Esophagus muscularis mucosa (tissue), 4 donors: Measurements from ENCODE around the gene GRM4. TPM values are rescaled to one million over a fixed set of nuclear protein-coding genes. Genes with fewer than 3 reads are reported as not detected.

ENCODE experiments used
- DNase-seq: peaks from one replicate; pipeline ENCODE4 v3.0.0-alpha.2; 2017; ENCODE audit errors: extremely low spot score
- H3K27ac ChIP-seq, 4 donors: fragments of 200-600 bp; sonication (generic); replicated peaks in 1 of 4; 1 replicate in 3 of 4; 2 replicates in 1 of 4; pipeline ENCODE4 v1.5.1; 2016 to 2019; ENCODE audit warnings: mild to moderate bottlenecking in 1 of 4
- H3K27me3 ChIP-seq, 4 donors: fragments of 200-600 bp; sonication (generic); one replicate each; pipeline versions ENCODE4 v1.5.1 to v1.6.0; 2016 to 2019
- H3K36me3 ChIP-seq, 4 donors: fragments of 200-600 bp; sonication (generic); one replicate each; pipeline ENCODE4 v1.5.1; 2016 to 2019
- H3K4me1 ChIP-seq, 4 donors: fragments of 200-600 bp; sonication (generic); one replicate each; pipeline ENCODE4 v1.5.1; 2016 to 2019
- H3K4me3 ChIP-seq, 4 donors: fragments of 200-600 bp; sonication (generic); 1 replicate in 2 of 4; 2 replicates in 2 of 4; pipeline ENCODE4 v1.5.1; 2016 to 2019; ENCODE audit warnings: mild to moderate bottlenecking in 4 of 4, moderate library complexity in 1 of 4
- H3K9me3 ChIP-seq, 4 donors: fragments of 200-600 bp; sonication (generic); 1 replicate in 3 of 4; 2 replicates in 1 of 4; pipeline ENCODE4 v1.5.1; 2016 to 2019
- CTCF ChIP-seq, 3 experiments: fragments of 200-600 bp in 2 of 3; fragments of 450-650 bp in 1 of 3; sonication (generic) in 2 of 3; IDR thresholded peaks; one replicate each; pipeline ENCODE4 v1.5.1; 2017 to 2019; ENCODE audit warnings: antibody characterized with exemption in 3 of 3, mild to moderate bottlenecking in 2 of 3, moderate library complexity in 1 of 3
- EP300 ChIP-seq: sonication (generic); formaldehyde crosslinking; IDR thresholded peaks from one replicate; pipeline ENCODE4 v1.6.1; 2017; ENCODE audit warnings: antibody characterized with exemption
- POLR2A ChIP-seq: fragments of 450-650 bp; IDR thresholded peaks from one replicate; pipeline ENCODE4 v1.6.1; 2017; ENCODE audit warnings: antibody characterized with exemption, moderate library complexity, mild to moderate bottlenecking, low read depth
- POLR2AphosphoS5 ChIP-seq, 2 donors: sonication (generic); formaldehyde crosslinking; IDR thresholded peaks; one replicate each; pipeline ENCODE4 v1.6.1; 2017; ENCODE audit warnings: antibody characterized with exemption in 2 of 2
- WGBS: methylation state at CpG from one replicate; pipeline ENCODE4 v1.1.5; 2018; 5-methylcytosine and 5-hydroxymethylcytosine counted together
- intact Hi-C: fragments of 100-400 bp; cut with DNase I; formaldehyde crosslinking; loops from one replicate; pipeline ENCODE4 v1.15.1; 2023
- total RNA-seq, 4 donors: library from RNA; depleted of rRNA; stranded (reverse); fragments of >200 nt; gene quantifications; one replicate each; pipeline versions ENCODE4 v1.1.0 to v1.2.1, GENCODE V29; 2016

The GRM4 gene
- total RNA-seq, 4 donors from 2014 or later = not detected

GRCh38 chr6:34022250-34022872 lies 123.5 kb downstream of the GRM4 start:
- TF ChIP-seq POLR2AphosphoS5 (IDR thresholded peaks at IDR 0.05) (no peak), POLR2A (no peak), CTCF (IDR thresholded peaks at IDR 0.05) (no peak), EP300 (no peak)
- intact Hi-C loops = no loop called here
- no peak overlapping the region for H3K27ac ChIP-seq
- no peaks in the 10 kb centered on the region for H3K4me1 ChIP-seq
- 72% methylated on average over 21 of the region's 22 CpGs for WGBS
- H3K4me3 ChIP-seq = no peak overlapping the region
- no peaks in the 10 kb centered on the region for H3K36me3 ChIP-seq
- peaks cover 0 to 6% (median 2%) of the 10 kb centered on the region in 4 donors for H3K9me3 ChIP-seq
- peaks cover 0 to 74% (median 0%) of the 10 kb centered on the region in 4 donors for H3K27me3 ChIP-seq
- DNase-seq = no peak

DNA sequence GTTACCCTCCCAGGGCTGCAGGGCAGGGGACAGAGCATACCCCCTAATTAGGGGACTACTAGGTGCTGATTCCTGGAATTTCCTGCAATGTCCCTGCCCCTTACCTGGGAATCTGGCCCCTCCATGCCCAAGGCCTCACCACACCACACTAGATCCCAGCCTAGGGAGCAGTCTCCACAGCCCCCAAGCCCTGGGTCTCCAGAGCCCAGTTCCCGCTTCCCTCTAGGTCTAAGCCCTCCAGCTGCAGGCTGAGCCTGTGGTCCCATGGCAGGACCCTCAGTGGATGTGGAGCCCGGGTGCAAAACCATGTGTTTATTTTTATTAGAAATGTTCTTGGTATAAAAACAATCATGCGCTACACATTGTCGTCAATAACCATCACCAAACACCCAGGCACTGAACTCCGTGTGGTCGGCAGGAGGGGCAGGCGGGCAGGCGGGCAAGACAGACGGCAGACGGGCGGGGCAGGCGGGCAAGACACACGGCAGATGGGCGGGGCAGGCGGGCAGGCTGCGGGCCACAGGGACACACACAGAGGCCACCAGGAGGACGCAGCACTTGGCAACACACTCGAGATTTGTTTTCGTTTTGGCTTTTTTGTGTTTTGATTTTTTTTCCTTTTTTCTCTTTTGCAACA lies 124.2 kb downstream of the GRM4 start:
- TF ChIP-seq POLR2AphosphoS5 (IDR thresholded peaks at IDR 0.05) = no peak
- no peak for TF ChIP-seq EP300
- no peak for TF ChIP-seq POLR2A
- no peak for TF ChIP-seq CTCF (IDR thresholded peaks at IDR 0.05)
- Histone ChIP-seq H3K27ac (no peak overlapping the region), H3K4me3 (no peak overlapping the region), H3K4me1 (no peaks in the 10 kb centered on the region), H3K27me3 (peaks cover 0 to 67% (median 0%) of the 10 kb centered on the region in 4 donors), H3K36me3 (no peaks in the 10 kb centered on the region), H3K9me3 (peaks cover 0 to 6% (median 2%) of the 10 kb centered on the region in 4 donors)
- no peak for DNase-seq
- intact Hi-C loops = no loop called here
- WGBS = 53% methylated on average over 19 of the region's 19 CpGs

DNA sequence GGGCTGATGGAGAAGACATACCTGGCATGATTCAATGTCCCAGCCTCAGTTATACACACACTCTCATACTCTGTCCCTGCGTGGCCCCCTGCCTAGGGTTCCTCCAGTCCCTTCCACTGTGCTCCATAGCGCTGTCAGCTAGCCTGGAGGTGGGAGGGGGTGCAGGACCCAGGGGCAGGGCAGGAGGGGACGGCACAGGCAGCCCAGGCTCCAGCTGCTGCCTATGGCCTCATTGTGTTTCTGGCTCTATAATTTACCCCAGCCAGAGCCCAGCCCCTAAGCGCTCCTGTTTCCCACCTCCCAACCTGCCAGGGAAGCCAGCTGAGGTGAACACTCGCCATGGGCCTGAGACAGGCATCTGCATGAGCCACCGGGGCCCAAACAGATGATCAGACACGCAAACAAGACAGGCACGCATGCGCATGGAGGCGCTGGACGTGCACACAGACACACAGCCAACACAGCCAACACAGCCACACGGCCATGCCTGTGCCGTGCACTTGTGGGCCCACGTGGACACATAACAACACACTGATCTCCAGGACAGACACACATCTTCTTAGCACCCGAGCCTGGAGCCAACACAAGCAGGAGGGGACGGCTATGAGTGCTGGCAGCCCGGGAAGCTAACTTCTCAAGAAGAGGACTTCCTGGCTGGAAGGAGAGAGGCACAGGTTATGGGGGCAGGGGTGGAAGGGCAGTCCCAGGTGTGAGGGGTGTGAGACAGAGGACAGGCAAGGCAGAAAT lies 124.9 kb downstream of the GRM4 start:
- intact Hi-C loops = no loop called here
- WGBS = 70% methylated on average over 10 of the region's 17 CpGs
- Histone ChIP-seq H3K27ac (no peak overlapping the region), H3K4me3 (no peak overlapping the region), H3K27me3 (peaks cover 0 to 60% (median 0%) of the 10 kb centered on the region in 4 donors), H3K4me1 (no peaks in the 10 kb centered on the region), H3K36me3 (no peaks in the 10 kb centered on the region), H3K9me3 (peaks cover 0 to 6% (median 2%) of the 10 kb centered on the region in 4 donors)
- TF ChIP-seq CTCF (IDR thresholded peaks at IDR 0.05) (no peak), POLR2AphosphoS5 (IDR thresholded peaks at IDR 0.05) (no peak), POLR2A (no peak)
- no peak for DNase-seq

GRCh38 chr6:34020278-34020677 lies 125.6 kb downstream of the GRM4 start:
- Histone ChIP-seq H3K4me1 (no peaks in the 10 kb centered on the region), H3K36me3 (no peaks in the 10 kb centered on the region), H3K27me3 (peaks cover 0 to 58% (median 0%) of the 10 kb centered on the region in 4 donors), H3K9me3 (peaks cover 0 to 6% (median 2%) of the 10 kb centered on the region in 4 donors), H3K4me3 (no peak overlapping the region), H3K27ac (no peak overlapping the region)
- WGBS = 90% methylated on average over 4 of the region's 5 CpGs
- DNase-seq = no peak
- intact Hi-C loops = no loop called here
- TF ChIP-seq CTCF (IDR thresholded peaks at IDR 0.05) = no peak
- TF ChIP-seq POLR2AphosphoS5 (IDR thresholded peaks at IDR 0.05) = no peak
- TF ChIP-seq POLR2A = no peak
- no peak for TF ChIP-seq EP300
